SHP77 treated with DMSO at 0.1 percent for 48 hours (cell line): ENCODE results near the gene OAS2.
"Not testable (repeated sequence)": the region's sequence is repeated elsewhere in the genome, so short reads cannot be mapped to it uniquely, and the experiment has no call there.

Experiments used
- DNase-seq: peaks from one replicate; lab custom pipeline; 2025; lab: John Stamatoyannopoulos, UW

Gene OAS2

GRCh38 chr12:112948806-112949205, 29.5 kb upstream of the OAS2 start:
- DNase-seq = no peak

GRCh38 chr12:112950701-112951100, 27.6 kb upstream of the OAS2 start:
- DNase-seq = no peak

- DNase-seq = not testable (repeated sequence)
These were observed 21.2 kb upstream of the OAS2 start for GRCh38 chr12:112957125-112957524.

- DNase-seq = no peak
These were observed 17.2 kb upstream of the OAS2 start for GRCh38 chr12:112961074-112961473.

- DNase-seq = no peak
These were observed 16.8 kb upstream of the OAS2 start for GRCh38 chr12:112961536-112961935.

GRCh38 chr12:112962561-112962960, 15.8 kb upstream of the OAS2 start:
- no peak for DNase-seq

- no peak for DNase-seq
These were observed 15.0 kb upstream of the OAS2 start for GRCh38 chr12:112963227-112963861.

GRCh38 chr12:112964067-112964670, 14.2 kb upstream of the OAS2 start:
- DNase-seq = no peak

GRCh38 chr12:112964915-112965314, 13.4 kb upstream of the OAS2 start:
- DNase-seq = no peak

- no peak for DNase-seq
These were observed 12.7 kb upstream of the OAS2 start for GRCh38 chr12:112965643-112966042.

- no peak for DNase-seq
These were observed 11.0 kb upstream of the OAS2 start for GRCh38 chr12:112967306-112967705.

GRCh38 chr12:112967858-112968257, 10.5 kb upstream of the OAS2 start:
- no peak for DNase-seq

GRCh38 chr12:112969547-112970306, 8.6 kb upstream of the OAS2 start:
- no peak for DNase-seq

- DNase-seq = no peak
These were observed 7.9 kb upstream of the OAS2 start for GRCh38 chr12:112970391-112970790.

- no peak for DNase-seq
These were observed 7.1 kb upstream of the OAS2 start for GRCh38 chr12:112971248-112971647.

GRCh38 chr12:112973011-112973735, 5.1 kb upstream of the OAS2 start:
- no peak for DNase-seq

- DNase-seq = no peak
These were observed 4.5 kb upstream of the OAS2 start for GRCh38 chr12:112973818-112974231.

- no peak for DNase-seq
These were observed 3.4 kb upstream of the OAS2 start for GRCh38 chr12:112974904-112975303.

- DNase-seq = no peak
These were observed 1.2 kb upstream of the OAS2 start for GRCh38 chr12:112977139-112977538.

- no peak for DNase-seq
These were observed 678 bp upstream of the OAS2 start for GRCh38 chr12:112977641-112978040.

- DNase-seq = no peak
These were observed 842 bp downstream of the OAS2 start for GRCh38 chr12:112979041-112979680.

- DNase-seq = no peak
These were observed 2.3 kb downstream of the OAS2 start for GRCh38 chr12:112980491-112981158.
